Right lobe of liver (tissue), 6 donors: Measurements from ENCODE around the gene LSM5. TPM values are rescaled to one million over a fixed set of nuclear protein-coding genes. Genes with fewer than 3 reads are reported as not detected.

Experiments used
- ATAC-seq, 4 donors: fragments of 200-7000 bp; cut with Tn5 transposase; one replicate each; pipeline ENCODE4 v1.9.1; 2020; ENCODE audit warnings: mild to moderate bottlenecking in 4 of 4, moderate library complexity in 4 of 4
- DNase-seq, 3 donors: peaks; one replicate each; pipeline ENCODE4 v3.0.0-alpha.2; 2020
- H3K27ac ChIP-seq, 3 donors: fragments of 200-600 bp; one replicate each; pipeline ENCODE4 v1.8.0; 2022
- H3K27me3 ChIP-seq, 2 donors: fragments of 200-600 bp; one replicate each; pipeline ENCODE4 v1.8.0; 2022
- H3K36me3 ChIP-seq, 4 donors: fragments of 200-600 bp; sonication (generic) in 1 of 4; one replicate each; pipeline versions ENCODE4 v1.5.1 to v1.8.0; 2017 to 2022; ENCODE audit warnings: control low read depth in 1 of 4
- H3K4me1 ChIP-seq, 4 donors: fragments of 200-600 bp; sonication (generic) in 1 of 4; one replicate each; pipeline versions ENCODE4 v1.5.1 to v1.8.0; 2017 to 2022; ENCODE audit warnings: control low read depth in 1 of 4
- H3K4me3 ChIP-seq, 3 donors: fragments of 200-600 bp; one replicate each; pipeline ENCODE4 v1.8.0; 2022
- H3K9me3 ChIP-seq, 4 donors: fragments of 200-600 bp; sonication (generic) in 1 of 4; one replicate each; pipeline versions ENCODE4 v1.5.1 to v1.8.0; 2017 to 2022; ENCODE audit warnings: control low read depth in 1 of 4
- CTCF ChIP-seq, 4 donors: fragments of 200-600 bp in 3 of 4; fragments of 450-650 bp in 1 of 4; IDR thresholded peaks; one replicate each; pipeline versions ENCODE4 v1.5.1 to v1.8.0; 2016 to 2022; ENCODE audit warnings: antibody characterized with exemption in 4 of 4, mild to moderate bottlenecking in 2 of 4
- POLR2A ChIP-seq: fragments of 450-650 bp; IDR thresholded peaks from one replicate; pipeline ENCODE4 v1.6.1; 2017; ENCODE audit warnings: antibody characterized with exemption, mild to moderate bottlenecking
- WGBS: methylation state at CpG from one replicate; pipeline ENCODE4 v1.1.6; 2018; ENCODE audit warnings: low coverage, low lambda C conversion rate; ENCODE audit not compliant: insufficient coverage; ENCODE audit errors: missing lambda C conversion rate; 5-methylcytosine and 5-hydroxymethylcytosine counted together
- intact Hi-C, 2 donors: fragments of 100-400 bp; cut with DNase I; formaldehyde crosslinking; loops; one replicate each; pipeline versions ENCODE4 v1.11.2 to v1.14.1; 2022
- total RNA-seq, 6 experiments: library from RNA; depleted of rRNA in 2 of 6; stranded (reverse); fragments of >200 nt in 2 of 6; fragmentation: NEBNext Ultra II Directional in 3 of 6; extraction: Animal tissue kit (Norgen Biotek cat#: 25700) in 3 of 6; gene quantifications; one replicate each; pipeline versions ENCODE4 v1.1.0 to v1.2.4, GENCODE V29; 2016 to 2023
- donor health status: DM: no; HTN: yes; CAD: no.
- donor health status: DM: no; HTN: no; CAD: no.
- donor health status: DM: no; HTN: no; CAD: no.
- donor health status: DM: no; HTN: yes; CAD: no.
- donor health status: DM: no; HTN: yes; CAD: no.

LSM5 gene
- total RNA-seq, 6 experiments from 2014 or later: 8.7 to 26.2 (median 21.8) TPM

DNA sequence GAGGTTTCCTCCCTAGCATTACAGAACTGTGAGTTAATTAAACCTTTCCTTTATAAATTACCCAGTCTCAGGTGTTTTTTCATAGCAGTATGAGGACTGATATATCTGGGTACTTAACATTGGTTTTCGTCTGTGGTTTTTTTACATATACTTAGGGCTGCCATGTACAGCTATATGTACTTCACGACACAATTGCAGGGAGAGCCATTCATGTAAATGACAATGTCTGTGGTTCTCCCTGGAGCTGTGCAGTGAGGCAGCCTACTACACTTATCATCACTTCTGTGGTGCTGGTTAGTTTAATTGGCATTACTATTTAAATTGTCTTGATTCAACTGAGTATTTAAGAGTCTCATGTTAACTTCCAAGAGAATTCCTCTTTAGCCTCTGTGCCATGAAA, 45.8 kb upstream of the LSM5 start:
- DNase-seq (no peak), ATAC-seq (no peak)
- H3K27me3 ChIP-seq: no peaks in the 10 kb centered on the region
- no peak overlapping the region for H3K4me3 ChIP-seq
- H3K36me3 ChIP-seq: no peaks in the 10 kb centered on the region
- no peak overlapping the region for H3K27ac ChIP-seq
- intact Hi-C loops: no loop called here
- no peaks in the 10 kb centered on the region for H3K4me1 ChIP-seq
- H3K9me3 ChIP-seq: no peaks in the 10 kb centered on the region
- TF ChIP-seq POLR2A (no peak), CTCF (IDR thresholded peaks at IDR 0.05) (no peak)
- WGBS: 91% methylated on average over 2 of the region's 2 CpGs

GRCh38 chr7:32535162-32535702, 45.1 kb upstream of the LSM5 start:
- TF ChIP-seq CTCF (IDR thresholded peaks at IDR 0.05) (no peak), POLR2A (no peak)
- H3K27me3 ChIP-seq: no peaks in the 10 kb centered on the region
- DNase-seq: no peak
- H3K9me3 ChIP-seq: no peaks in the 10 kb centered on the region
- H3K4me1 ChIP-seq: no peaks in the 10 kb centered on the region
- WGBS: 80% methylated on average over 4 of the region's 4 CpGs
- no peak for ATAC-seq
- no peaks in the 10 kb centered on the region for H3K36me3 ChIP-seq
- no peak overlapping the region for H3K4me3 ChIP-seq
- intact Hi-C loops: no loop called here
- no peak overlapping the region for H3K27ac ChIP-seq

- Histone ChIP-seq H3K4me3 (no peak overlapping the region), H3K4me1 (no peaks in the 10 kb centered on the region), H3K36me3 (no peaks in the 10 kb centered on the region), H3K27me3 (no peaks in the 10 kb centered on the region), H3K9me3 (no peaks in the 10 kb centered on the region), H3K27ac (no peak overlapping the region)
- WGBS: 75% methylated on average over 8 of the region's 8 CpGs
- no peak for ATAC-seq
- no peak for DNase-seq
- TF ChIP-seq POLR2A: no peak
- no peak for TF ChIP-seq CTCF (IDR thresholded peaks at IDR 0.05)
- intact Hi-C loops: no loop called here
These were observed 43.3 kb upstream of the LSM5 start for GRCh38 chr7:32533276-32534029.

DNA sequence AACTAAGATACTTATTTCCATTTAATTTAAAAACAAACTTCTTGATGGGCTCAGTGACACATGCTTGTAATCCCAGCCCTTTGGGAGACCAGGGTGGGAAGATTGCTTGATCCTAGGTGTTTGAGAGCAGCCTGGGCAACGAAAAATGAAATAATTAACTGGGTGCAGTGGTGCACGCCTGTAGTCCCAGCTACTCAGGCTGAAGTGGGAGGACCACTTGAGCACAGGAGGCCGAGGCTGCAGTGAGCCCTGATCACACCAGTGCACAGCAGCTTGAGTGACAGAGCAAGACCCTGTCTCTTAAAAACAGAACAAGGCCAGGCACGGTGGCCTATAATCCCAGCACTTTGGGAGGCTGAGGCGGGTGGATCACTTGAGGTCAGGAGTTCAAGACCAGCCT, 42.5 kb upstream of the LSM5 start:
- Histone ChIP-seq H3K36me3 (no peaks in the 10 kb centered on the region), H3K9me3 (no peaks in the 10 kb centered on the region), H3K4me1 (no peaks in the 10 kb centered on the region), H3K27me3 (no peaks in the 10 kb centered on the region), H3K4me3 (no peak overlapping the region), H3K27ac (no peak overlapping the region)
- ATAC-seq: no peak
- TF ChIP-seq POLR2A (no peak), CTCF (IDR thresholded peaks at IDR 0.05) (no peak)
- WGBS: 98% methylated on average over 4 of the region's 5 CpGs
- intact Hi-C loops: no loop called here
- no peak for DNase-seq
